ENCODE data around the gene OTULIN.

The OTULIN gene

GRCh38 chr5:14664270-14665100, at the start of gene OTULIN:
Gene OTULIN (plus strand): TSS chr5:14664718. CDS start chr5:14664826, 108 bp downstream.
- DNase-seq = peak; percentile 83 to 85

- DNase-seq = no peak
Measured at GRCh38 chr5:14615365-14615764, 49.2 kb upstream of the OTULIN start.

- DNase-seq = no peak
Measured at GRCh38 chr5:14617441-14617840, 47.1 kb upstream of the OTULIN start.

GRCh38 chr5:14627270-14627669, 37.2 kb upstream of the OTULIN start:
- DNase-seq = no peak

DNA sequence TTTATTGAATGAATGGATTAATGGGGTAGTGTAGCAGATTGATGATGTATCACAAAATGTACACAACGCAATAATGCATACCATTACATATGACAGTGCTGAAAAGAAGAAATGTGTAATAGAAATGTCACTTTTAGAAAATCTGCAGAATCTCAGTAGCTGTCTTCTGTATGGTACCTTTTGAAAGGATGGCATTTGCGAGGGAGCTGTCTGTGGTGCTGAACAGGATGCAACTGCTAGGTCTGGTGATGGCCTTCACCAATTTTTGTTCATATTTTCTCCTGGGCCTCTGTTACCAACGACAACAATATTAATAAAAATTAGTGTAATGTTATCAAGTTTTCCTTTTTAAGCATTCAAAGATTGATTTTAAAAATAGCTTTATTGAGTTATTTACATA, 36.2 kb upstream of the OTULIN start:
- DNase-seq = peak; percentile 18 to 20

DNA sequence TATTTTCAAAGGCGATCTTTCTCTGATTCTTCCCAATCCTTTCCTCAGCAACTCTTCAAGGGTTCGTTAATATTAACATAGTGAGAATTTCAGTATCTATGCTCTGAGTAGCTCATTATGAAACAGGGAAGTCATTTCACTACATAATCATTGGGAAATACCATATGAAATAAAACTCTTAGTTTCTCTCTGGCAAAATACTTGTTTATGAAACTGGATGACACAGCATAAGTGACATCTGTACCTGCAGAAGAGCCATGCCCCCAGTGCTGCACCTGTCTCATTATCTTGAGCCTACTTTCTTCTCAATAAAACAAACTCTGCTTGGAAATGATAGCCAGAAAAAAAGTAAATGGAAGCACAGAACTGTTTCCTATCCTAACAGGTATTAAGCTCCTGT, 33.8 kb upstream of the OTULIN start:
- no peak for DNase-seq

DNA sequence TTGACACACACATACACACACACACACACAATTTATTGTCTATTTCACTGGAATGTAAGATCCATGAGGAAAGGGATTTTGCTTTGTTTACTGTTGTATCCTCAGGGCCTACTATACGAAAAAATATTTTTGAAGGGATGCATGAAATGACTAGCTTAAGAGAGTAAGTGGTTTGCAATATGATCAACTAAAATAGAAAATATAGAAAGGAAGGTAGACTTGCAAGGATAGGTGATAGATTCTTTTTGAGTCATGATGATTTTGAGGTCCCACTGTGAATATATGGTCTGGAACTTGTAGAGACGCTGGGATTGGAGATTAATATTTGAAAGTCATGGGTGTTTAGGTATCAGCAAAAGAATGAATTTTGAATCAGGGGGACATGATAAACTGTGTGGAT, 28.9 kb upstream of the OTULIN start:
- DNase-seq = no peak

- no peak for DNase-seq
Measured at GRCh38 chr5:14640765-14641164, 23.8 kb upstream of the OTULIN start.

- DNase-seq = no peak
Measured at GRCh38 chr5:14644623-14645237, 19.8 kb upstream of the OTULIN start.

DNA sequence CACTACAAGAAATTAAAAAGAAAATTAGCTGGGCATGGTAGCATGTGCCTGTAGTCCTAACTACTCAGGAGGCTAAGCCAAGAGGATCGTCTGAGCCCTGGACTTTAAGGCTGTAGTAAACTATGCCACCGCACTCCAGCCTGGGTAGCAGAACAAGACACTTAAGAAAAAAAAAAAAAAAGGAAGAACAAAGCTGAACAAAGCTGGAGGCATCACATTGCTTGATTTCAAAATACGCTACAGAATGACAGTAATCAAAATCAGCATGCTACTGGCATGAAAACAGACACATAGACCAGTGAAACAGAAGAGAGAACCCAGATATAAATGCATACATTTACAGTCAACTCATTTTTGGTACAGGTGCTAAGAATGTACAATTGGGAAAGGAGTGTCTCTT, 14.5 kb upstream of the OTULIN start:
- DNase-seq = no peak

GRCh38 chr5:14655146-14655741, 9.3 kb upstream of the OTULIN start:
- no peak for DNase-seq

DNA sequence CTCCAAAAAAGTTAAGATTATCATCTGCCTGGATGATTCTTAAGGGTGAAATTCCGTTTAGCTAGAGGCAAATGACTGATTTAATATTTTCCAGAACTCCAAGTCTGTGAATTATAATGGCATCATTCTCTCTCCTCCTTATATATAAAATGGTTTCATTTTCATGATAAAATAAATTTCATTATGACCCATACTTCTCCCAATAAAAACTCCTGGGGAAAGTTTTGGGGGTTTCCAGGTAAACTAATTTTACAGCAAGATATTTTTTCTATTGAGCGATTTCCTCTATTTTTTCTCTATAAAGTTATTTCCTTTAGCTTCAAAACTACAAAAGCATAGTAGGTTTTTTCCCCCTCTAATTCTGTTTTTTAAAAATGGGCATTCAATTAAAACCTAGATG, 7.6 kb upstream of the OTULIN start:
- DNase-seq = no peak

GRCh38 chr5:14659821-14660607, 4.5 kb upstream of the OTULIN start:
- DNase-seq = no peak

DNA sequence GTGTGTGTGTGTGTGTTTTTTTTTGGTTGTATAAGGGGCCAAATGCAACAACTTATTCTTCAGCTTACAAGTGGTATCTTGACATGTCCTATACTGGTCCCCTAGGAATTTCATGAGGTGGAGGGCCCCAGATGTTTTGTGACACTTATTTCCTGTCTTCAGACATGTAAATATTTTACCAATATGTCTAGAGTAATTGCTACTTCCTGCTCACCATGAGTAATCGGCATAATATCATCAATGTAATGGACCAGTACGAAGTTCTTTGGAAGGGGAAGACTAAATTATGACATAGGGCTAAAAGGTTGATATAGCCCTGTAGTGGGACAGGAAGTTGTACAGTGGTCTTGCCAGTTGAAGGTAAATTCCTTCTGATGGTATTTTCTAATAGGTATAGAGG, 3.7 kb upstream of the OTULIN start:
- no peak for DNase-seq

- DNase-seq = no peak
Measured at GRCh38 chr5:14662721-14663260, 1.7 kb upstream of the OTULIN start.

- DNase-seq = no peak
Measured at GRCh38 chr5:14663734-14664269, 716 bp upstream of the OTULIN start.

DNA sequence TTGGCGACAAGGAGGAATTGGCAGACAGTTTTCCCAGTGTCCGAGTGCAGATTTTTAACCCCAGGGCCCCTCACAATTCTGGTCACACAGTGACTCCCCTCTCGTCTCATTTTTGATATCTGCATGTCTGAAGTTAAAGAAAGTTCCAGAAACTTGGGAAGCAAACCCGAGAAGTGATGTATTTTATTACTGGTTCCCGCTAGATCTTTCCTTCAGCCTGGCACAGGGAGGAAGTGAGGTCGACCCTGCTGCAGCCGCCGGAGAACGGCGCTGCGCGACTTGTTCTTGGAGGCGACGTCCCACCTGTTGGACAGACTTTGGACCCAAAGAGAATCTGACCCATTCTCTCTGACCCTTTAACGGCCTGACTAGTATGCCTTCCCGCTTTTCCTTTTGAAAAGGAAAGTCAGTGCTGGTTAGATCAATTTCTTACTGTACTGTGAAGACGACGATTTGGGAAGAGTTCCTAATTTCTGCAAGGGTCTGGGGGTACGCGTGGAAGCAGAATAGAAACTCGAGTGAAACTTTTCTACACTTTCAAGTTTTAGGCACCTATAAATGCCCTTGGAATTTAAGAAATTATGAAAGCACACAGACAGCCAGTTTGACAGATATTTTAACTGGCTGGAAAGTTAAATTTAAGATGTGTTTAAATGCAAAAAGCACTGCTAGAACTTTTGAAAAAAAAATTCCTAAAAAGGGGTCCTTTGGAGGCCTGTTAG, 744 bp downstream of the OTULIN start:
- DNase-seq = peak in 1 of 2 experiments; percentile 8

DNA sequence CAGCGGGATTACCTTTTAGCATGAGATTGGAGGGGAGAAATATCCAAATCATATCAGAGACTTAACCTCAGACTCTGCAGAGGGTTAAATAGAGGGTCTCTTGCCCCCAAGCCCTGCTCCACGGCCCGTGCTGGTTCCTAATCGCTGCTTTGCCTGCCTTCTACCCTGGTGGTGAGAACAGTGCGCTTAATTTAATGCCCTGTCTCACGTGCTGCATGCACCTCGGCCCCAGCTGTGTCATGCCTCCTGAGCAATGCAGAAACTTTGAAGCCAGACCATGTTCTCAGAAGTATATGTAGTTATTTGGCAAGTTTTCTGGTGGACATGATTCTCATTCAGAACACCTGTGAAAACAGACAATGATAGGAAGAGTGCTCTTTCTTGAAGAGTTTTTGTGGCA, 1.4 kb downstream of the OTULIN start:
- DNase-seq = peak; percentile 12 to 23

DNA sequence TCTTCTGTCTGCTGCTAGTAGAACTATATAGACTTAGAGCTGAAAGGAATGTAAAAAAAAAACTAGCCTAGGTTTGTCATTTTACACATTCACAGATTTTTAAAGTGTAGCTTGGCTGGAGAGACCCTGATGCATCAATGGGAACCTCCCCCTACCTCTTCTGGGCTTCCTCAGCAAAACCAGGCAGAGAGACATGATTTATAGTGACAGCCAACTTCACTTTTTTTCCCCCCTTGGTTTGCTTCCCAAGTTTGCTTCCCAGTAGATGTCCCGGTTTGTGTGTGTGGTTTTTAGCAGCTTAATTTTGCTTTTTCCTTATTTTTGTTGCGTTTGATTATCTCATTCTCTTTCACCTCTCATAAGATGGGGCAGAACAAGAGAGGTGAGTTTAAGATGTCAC, 1.8 kb downstream of the OTULIN start:
- DNase-seq = no peak

- no peak for DNase-seq
Measured at GRCh38 chr5:14667290-14667689, 2.8 kb downstream of the OTULIN start.

DNA sequence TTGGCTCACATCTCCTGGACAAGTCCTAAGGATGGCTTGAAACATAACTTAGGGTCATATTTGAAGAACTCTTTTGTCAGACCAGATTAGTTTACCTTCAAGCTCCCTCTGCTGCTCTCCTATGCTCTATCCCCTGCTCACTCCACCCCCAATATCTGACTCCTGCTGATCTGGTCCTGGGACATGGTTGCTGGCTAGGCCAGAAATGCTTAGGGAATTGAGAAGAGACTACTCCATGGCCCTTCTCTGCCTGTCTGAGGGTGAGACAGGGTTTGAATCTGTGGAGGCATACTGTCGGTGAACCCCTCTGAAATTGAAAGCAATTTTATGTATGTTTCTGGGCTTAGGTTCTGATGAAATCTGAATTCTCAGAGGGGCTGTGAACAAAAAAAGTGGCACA, 3.3 kb downstream of the OTULIN start:
- no peak for DNase-seq

DNA sequence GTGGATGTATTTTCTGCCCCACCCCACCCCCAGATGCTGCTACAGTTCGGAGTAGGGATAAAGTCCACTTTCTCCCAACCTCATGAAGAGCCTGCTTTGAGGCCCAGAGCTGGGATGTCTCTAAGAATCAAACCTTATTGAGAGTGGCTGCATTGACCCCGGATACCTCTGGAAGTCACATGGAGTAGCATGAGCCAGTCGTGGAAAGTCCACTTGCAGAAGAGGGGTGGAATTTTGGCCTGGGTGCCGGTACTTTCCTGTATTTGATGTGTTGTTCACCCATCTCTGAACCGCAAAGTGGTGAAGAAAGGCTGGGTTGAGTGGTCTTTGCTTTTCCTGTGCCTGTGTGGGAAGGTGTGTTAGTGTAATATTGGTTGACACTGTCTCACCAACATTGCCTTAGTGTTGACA, 3.7 kb downstream of the OTULIN start:
- DNase-seq = no peak

Measured in AML-193 (cell line).